ENCODE data around the gene KIF12.

KIF12 gene

DNA sequence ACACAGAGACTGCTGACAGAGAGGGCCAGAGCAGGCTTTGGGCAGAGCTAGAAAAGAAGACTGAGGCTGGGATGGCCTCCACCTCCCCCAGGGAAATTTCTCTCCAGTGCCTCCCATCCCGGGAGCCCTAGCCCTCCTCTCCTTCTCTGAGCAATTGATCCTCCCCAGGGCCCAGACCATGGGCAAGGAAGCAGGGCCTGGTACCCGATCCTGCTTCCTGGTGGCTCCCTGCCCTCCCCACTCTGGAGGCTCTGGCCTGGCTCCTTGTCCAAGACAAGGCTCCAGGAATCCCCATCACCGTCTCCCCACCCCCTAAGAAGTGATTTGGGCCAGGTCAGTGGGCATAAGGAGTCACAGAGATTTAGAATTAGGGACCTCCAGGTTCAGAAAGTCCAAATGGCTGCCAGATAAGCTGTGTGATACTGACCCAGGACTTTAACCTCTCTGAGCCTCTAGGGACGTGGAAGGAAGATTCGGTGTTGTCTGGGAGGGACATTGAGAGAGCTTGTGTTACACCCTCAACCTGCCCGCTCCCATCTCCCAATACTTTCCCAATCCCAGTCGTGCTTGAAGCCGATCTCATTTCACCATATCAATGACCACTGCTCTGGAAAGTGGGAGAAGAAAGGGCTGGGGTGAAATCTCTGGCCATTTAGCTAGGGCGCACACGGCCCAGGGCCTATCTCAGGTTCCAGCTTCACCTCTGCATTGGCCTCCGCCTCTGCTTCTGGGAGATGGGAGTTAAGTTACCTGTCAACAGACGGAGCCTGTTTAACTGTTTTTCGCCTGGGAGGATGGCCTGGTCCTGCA lies 25.8 kb upstream of the KIF12 start:
- TF ChIP-seq, protein P1, sequence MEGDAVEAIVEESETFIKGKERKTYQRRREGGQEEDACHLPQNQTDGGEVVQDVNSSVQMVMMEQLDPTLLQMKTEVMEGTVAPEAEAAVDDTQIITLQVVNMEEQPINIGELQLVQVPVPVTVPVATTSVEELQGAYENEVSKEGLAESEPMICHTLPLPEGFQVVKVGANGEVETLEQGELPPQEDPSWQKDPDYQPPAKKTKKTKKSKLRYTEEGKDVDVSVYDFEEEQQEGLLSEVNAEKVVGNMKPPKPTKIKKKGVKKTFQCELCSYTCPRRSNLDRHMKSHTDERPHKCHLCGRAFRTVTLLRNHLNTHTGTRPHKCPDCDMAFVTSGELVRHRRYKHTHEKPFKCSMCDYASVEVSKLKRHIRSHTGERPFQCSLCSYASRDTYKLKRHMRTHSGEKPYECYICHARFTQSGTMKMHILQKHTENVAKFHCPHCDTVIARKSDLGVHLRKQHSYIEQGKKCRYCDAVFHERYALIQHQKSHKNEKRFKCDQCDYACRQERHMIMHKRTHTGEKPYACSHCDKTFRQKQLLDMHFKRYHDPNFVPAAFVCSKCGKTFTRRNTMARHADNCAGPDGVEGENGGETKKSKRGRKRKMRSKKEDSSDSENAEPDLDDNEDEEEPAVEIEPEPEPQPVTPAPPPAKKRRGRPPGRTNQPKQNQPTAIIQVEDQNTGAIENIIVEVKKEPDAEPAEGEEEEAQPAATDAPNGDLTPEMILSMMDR (IDR thresholded peaks at IDR 0.05; ENCODE audit: low read depth, low read length, missing control alignments) = no peak
- Histone ChIP-seq H3K4me3 (ENCODE audit: low read depth, low read length) (no peak overlapping the region), H3K36me3 (replicated peaks) (no peaks in the 10 kb centered on the region), H3K27ac (no peak overlapping the region), H3K27me3 (replicated peaks) (peaks cover 12% of the 10 kb centered on the region)
- in situ Hi-C loops (cut with HindIII; ENCODE audit: low pct_ligation_motif_present, low sequenced_read_pairs) = no loop called here
- no peak for DNase-seq

DNA sequence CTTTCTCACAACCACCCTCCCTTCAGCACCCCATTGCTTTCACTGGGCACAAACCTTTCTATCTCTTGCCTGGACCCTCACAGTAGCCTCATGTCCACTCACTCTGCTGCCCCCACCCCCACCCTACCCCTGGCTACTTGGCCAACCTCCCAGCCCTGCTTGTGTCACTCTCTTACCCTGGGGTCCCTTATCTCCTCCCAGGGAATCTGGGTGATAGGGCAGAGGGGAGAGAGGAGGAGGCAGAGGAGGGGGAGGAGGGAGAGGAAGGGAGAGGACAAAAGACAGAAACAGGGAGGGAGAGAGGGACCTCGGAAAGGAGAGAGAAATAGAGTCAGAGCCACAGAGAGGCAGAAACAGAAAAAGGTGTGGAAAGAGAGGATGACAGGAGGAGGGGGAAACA lies 25.0 kb upstream of the KIF12 start:
- in situ Hi-C loops (cut with HindIII; ENCODE audit: low pct_ligation_motif_present, low sequenced_read_pairs) = no loop called here
- peaks cover 12% of the 10 kb centered on the region for H3K27me3 ChIP-seq (replicated peaks)

DNA sequence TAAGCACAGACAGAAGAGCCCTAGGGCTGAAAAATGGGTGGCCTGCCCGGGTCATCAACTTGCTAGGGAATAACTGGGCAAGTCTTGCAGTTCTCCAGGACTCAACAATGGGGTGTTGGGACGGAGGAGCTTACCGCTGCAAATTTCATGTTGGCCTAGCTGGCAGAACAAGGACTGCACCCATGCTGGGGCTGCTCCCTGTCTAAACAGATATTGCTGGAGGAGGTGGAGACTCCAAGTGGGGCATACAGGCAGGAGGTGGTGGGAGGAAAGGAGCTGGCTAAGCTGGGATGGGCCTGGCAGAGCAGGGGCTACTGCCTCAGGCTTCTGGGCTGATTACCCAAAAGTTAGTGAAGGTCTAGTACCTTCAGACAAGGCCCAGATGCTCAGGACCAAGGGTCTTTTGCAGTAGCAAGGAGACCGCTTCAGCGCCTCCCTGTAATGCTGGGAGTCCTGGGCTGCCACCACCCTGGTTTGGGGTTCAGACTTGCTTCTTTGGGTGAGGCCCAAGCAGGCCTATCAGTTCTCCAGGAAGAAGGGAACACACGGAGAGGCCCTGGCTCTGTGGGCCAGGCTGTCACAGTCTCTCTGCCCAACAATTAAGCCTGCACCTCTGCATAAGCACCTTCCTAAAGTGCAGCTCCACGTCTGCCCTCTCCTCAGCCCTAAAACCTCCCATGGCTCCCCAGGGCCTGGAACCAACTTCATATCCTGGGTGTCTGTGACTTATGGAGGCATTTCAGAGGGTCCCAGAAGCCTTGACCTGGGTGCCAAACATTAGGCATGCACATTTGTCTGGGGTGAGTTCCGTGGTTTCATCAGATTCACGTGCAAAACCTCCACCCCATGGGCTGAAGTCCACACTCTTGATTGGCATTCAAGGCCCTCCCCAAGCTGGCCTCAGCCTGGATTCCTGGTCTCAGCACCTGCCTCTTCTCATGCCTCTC lies 24.2 kb upstream of the KIF12 start:
- no peaks in the 10 kb centered on the region for H3K36me3 ChIP-seq (replicated peaks)
- in situ Hi-C loops (cut with HindIII; ENCODE audit: low pct_ligation_motif_present, low sequenced_read_pairs) = no loop called here
- peaks cover 12% of the 10 kb centered on the region for H3K27me3 ChIP-seq (replicated peaks)
- TF ChIP-seq, protein P1 (IDR thresholded peaks at IDR 0.05; ENCODE audit: low read depth, low read length, missing control alignments) = no peak
- no peak overlapping the region for H3K27ac ChIP-seq
- no peak for DNase-seq
- H3K4me3 ChIP-seq (ENCODE audit: low read depth, low read length) = no peak overlapping the region

More for the DNA sequence above, 25.0 kb upstream of the KIF12 start:
- TF ChIP-seq, protein P1 (IDR thresholded peaks at IDR 0.05; ENCODE audit: low read depth, low read length, missing control alignments) = no peak
- Histone ChIP-seq H3K36me3 (replicated peaks) (no peaks in the 10 kb centered on the region), H3K27ac (no peak overlapping the region), H3K4me3 (ENCODE audit: low read depth, low read length) (no peak overlapping the region)
- no peak for DNase-seq

DNA sequence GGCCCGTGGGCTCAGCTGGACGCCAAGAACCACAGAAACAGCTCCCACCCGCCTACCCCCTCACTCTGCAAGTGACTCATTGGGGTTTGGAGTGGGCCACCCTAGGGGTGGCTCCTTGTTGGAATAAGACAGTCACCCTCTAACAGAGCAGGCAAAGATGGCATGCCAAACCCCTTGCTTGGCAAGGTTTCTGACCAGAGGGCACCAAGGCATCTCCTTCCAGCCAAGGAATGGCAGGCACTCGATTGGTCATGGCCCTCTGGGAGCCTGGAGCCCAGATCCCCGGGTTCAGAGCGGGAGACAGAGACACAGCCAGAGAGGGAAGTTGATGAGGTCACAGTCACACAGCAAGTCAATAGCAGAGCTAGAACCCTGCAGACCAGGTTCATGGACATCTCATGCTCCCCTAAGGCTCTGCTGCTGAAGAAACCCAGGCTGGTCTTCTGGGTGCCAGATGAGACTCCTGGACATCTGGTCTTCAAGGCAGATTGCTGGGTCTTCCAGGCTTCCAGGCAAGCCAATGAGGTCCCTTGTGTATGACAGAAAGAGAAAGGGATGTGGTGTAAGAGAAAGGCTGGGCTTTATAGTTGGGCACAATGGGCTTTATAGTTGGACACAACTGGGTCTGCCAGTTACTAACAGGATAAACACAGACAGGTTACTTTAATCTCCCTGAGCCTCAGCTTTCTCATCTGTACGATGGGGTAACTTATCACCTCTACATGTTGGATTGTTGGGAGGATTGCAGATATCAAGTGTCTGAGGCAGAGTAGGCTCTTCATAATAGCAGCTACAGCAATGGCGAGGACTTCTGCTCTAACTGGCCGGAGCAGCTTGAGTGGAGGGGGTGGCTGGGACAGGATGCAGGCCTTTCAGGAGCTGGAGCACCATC lies 23.3 kb upstream of the KIF12 start:
- DNase-seq = no peak

More for the DNA sequence above, 23.3 kb upstream of the KIF12 start:
- H3K27ac ChIP-seq = no peak overlapping the region
- H3K36me3 ChIP-seq (replicated peaks) = no peaks in the 10 kb centered on the region
- TF ChIP-seq, protein P1 (IDR thresholded peaks at IDR 0.05; ENCODE audit: low read depth, low read length, missing control alignments) = no peak
- H3K4me3 ChIP-seq (ENCODE audit: low read depth, low read length) = no peak overlapping the region
- H3K27me3 ChIP-seq (replicated peaks) = peaks cover 19% of the 10 kb centered on the region
- in situ Hi-C loops (cut with HindIII; ENCODE audit: low pct_ligation_motif_present, low sequenced_read_pairs) = no loop called here

Data from brain microvascular endothelial cell (primary cell).